Ishikawa (cell line): Measurements from ENCODE around the gene KCNQ5.

Experiments used
- CEBPB ChIP-seq: IDR thresholded peaks from 2 replicates; pipeline ENCODE4 v1.6.1; 2012
- CREB1 ChIP-seq: IDR thresholded peaks from 2 replicates; pipeline ENCODE4 v1.6.1; 2012; ENCODE audit warnings: low read depth
- EGR1 ChIP-seq: IDR thresholded peaks from 2 replicates; pipeline ENCODE4 v1.6.1; 2012
- EP300 ChIP-seq: IDR thresholded peaks from 2 replicates; pipeline ENCODE4 v1.6.1; 2012; ENCODE audit warnings: borderline replicate concordance
- FOXM1 ChIP-seq: IDR thresholded peaks from 2 replicates; pipeline ENCODE4 v1.6.1; 2012; ENCODE audit warnings: low read depth, borderline replicate concordance
- MAX ChIP-seq: IDR thresholded peaks from 2 replicates; pipeline ENCODE4 v1.6.1; 2012
- NFIC ChIP-seq: IDR thresholded peaks from 2 replicates; pipeline ENCODE4 v1.6.1; 2012
- TAF1 ChIP-seq: IDR thresholded peaks from 2 replicates; pipeline ENCODE4 v1.6.1; 2012; ENCODE audit warnings: low read depth, mild to moderate bottlenecking
- TCF12 ChIP-seq: IDR thresholded peaks from 2 replicates; pipeline ENCODE4 v1.6.1; 2012; ENCODE audit warnings: low read depth
- TEAD4 ChIP-seq: IDR thresholded peaks from 2 replicates; pipeline ENCODE4 v1.6.1; 2012
- USF1 ChIP-seq: IDR thresholded peaks from 2 replicates; pipeline ENCODE4 v1.6.1; 2012
- YY1 ChIP-seq: IDR thresholded peaks from 2 replicates; pipeline ENCODE4 v1.6.1; 2012; ENCODE audit warnings: low read depth
- ZBTB7A ChIP-seq: IDR thresholded peaks from 2 replicates; pipeline ENCODE4 v1.6.1; 2012; ENCODE audit warnings: low read depth
- TF ChIP-seq, protein P1 (sequence below): IDR thresholded peaks from 2 replicates; pipeline ENCODE4 v1.6.1; 2012; ENCODE audit warnings: low read depth, mild to moderate bottlenecking

Gene KCNQ5

GRCh38 chr6:72651967-72652956, 30.4 kb downstream of the KCNQ5 start:
- TF ChIP-seq EP300 (no peak), CREB1 (no peak), TEAD4 (no peak), TCF12 (no peak), MAX (no peak), USF1 (no peak), NFIC (no peak), CEBPB (no peak), EGR1 (no peak), ZBTB7A (no peak)
- TF ChIP-seq, protein P1, sequence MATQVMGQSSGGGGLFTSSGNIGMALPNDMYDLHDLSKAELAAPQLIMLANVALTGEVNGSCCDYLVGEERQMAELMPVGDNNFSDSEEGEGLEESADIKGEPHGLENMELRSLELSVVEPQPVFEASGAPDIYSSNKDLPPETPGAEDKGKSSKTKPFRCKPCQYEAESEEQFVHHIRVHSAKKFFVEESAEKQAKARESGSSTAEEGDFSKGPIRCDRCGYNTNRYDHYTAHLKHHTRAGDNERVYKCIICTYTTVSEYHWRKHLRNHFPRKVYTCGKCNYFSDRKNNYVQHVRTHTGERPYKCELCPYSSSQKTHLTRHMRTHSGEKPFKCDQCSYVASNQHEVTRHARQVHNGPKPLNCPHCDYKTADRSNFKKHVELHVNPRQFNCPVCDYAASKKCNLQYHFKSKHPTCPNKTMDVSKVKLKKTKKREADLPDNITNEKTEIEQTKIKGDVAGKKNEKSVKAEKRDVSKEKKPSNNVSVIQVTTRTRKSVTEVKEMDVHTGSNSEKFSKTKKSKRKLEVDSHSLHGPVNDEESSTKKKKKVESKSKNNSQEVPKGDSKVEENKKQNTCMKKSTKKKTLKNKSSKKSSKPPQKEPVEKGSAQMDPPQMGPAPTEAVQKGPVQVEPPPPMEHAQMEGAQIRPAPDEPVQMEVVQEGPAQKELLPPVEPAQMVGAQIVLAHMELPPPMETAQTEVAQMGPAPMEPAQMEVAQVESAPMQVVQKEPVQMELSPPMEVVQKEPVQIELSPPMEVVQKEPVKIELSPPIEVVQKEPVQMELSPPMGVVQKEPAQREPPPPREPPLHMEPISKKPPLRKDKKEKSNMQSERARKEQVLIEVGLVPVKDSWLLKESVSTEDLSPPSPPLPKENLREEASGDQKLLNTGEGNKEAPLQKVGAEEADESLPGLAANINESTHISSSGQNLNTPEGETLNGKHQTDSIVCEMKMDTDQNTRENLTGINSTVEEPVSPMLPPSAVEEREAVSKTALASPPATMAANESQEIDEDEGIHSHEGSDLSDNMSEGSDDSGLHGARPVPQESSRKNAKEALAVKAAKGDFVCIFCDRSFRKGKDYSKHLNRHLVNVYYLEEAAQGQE: no peak

DNA sequence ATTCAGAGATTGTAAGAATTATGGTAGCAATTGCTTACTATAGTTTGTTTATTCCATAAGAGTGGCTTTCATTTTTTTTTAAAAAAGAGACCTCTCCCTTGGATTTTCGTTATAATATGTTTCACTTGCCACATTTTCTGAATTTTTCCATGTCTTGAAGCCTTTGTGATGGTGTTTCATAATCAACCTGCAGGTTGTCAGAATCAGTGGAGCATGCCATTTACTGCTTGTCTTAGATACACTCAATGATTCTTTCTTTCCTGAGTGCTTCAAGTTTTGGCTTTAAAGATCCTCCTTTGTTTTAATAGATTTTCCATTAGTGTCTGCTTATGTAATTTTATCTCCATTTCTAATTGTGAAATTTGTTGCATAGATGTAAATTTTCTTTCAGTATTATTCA, 31.2 kb downstream of the KCNQ5 start:
- peak; percentile 28; the same call in 1 of the 2 replicates for TF ChIP-seq CEBPB
- no peak for TF ChIP-seq CREB1

DNA sequence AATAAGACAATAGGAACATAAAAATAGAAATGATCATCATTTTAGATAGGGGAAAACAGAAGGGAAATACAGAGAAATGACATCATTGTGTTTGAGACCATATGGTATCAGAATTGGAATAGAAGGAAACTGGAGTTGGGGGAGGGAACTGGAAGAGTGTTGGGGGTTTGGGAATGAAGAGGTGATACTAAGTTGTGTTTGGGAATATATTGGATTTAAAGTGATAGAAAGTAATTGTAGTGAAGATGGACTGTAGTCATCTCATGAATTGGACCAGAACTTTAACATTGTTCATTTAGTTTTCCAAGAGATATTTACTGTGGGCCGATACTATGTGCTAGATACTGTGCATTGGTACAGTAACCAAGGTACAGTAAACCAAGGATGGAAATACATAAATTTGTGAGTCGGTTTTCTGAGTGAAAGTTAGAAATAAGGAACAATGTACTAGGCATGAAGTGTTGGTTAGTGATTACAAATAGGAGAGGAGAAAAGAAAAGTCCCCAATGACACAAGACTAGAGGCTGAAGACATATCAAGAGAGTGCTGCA, 32.3 kb downstream of the KCNQ5 start:
- TF ChIP-seq NFIC (no peak), CREB1 (no peak), TAF1 (no peak), YY1 (no peak)
- TF ChIP-seq, protein P1: no peak

DNA sequence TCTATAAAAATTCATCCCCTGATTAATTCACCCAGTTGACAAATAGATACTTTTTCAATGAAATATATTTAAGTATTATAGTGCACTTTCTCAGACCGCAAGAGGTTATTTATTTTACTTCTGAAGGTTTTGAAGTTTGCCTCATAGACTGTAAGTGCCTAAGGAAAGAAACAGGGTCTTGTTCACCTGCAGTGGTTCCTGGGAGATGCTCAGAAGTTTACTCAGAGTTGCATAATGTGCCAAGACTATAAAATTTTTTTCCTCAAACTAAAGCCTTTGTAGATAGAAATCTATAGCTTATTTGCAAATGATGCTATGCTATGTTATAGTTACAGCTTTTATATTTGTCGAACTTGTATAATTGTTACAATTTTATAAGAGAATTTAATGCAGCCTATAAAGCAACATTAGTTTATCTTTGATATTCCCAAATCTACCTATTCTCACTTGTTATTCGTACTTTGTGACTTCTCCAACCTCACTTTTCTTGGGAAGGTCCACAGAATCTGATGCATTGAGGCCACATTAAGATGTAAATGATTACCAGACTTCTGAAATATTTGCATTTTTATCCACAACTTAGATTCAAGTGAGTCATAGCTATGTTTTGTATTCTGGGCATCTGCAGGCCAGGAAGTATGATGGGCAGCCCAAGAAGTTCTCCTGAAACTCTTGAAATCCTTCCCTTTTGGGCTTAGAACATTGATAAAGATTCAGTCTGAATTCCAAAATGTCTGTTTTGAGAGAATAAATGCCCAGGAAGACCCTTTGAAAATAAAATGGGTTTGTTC, 35.7 kb downstream of the KCNQ5 start:
- TF ChIP-seq, protein P1: no peak
- TF ChIP-seq EP300: no peak
- no peak for TF ChIP-seq TEAD4
- no peak for TF ChIP-seq CREB1
- TF ChIP-seq EGR1: no peak
- no peak for TF ChIP-seq NFIC

- TF ChIP-seq TCF12: no peak
- TF ChIP-seq EGR1: no peak
- TF ChIP-seq, protein P1: no peak
- no peak for TF ChIP-seq USF1
- TF ChIP-seq FOXM1: no peak
- TF ChIP-seq TEAD4: no peak
- no peak for TF ChIP-seq CEBPB
Measured at GRCh38 chr6:72659754-72660153, 37.9 kb downstream of the KCNQ5 start.
